ENCODE data around the gene GPRASP3.

Gene GPRASP3

GRCh38 chrX:102723456-102723855, 2.9 kb downstream of the GPRASP3 start:
- TF ChIP-seq ZNF274 (IDR thresholded peaks at IDR 0.05; ENCODE audit: low read depth, low read length), result no peak
- no peak overlapping the region for H3K4me3 ChIP-seq (ENCODE audit: low read length)

DNA sequence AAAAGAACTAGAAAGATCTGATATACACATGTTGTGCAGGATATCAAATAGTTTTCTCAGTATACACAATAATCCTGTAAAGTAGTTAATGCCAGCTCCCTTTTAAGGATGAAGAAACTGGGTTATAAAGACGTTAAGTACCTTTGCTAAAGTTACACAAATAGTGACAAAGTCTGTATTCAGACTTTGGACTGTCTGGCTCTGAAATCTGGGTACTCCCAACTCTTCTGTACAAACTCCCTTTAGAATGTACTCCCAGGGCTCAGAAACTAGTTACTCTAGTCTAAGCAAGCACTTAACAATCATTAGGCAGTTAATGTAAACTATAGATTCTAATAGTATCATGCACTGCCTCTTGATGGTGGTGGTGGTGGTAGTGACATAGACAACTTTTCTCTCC, 7.2 kb downstream of the GPRASP3 start:
- no peak overlapping the region for H3K4me3 ChIP-seq (ENCODE audit: low read length)
- no peak for TF ChIP-seq ZNF274 (IDR thresholded peaks at IDR 0.05; ENCODE audit: low read depth, low read length)

DNA sequence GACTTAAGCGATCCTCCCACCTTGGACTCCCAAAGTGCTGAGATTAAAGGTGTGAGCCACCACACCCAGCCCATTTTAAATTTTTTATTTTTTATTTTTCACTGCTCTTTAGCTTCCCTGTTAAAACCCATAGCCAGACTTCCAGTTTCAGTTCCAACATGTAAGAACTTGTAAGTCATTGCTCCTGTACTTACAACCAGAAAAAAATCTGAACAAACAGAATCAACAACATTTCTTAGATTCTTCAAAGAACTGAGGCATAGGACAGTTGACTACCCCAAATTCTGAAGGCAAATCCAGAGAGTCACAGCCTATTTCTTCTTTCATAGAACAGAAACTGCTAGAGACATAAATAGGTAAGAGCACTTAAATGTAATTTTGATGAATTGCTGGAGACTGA, 8.1 kb downstream of the GPRASP3 start:
- TF ChIP-seq ZNF274 (IDR thresholded peaks at IDR 0.05; ENCODE audit: low read depth, low read length), result no peak
- no peak overlapping the region for H3K4me3 ChIP-seq (ENCODE audit: low read length)

- no peak overlapping the region for H3K4me3 ChIP-seq (ENCODE audit: low read length)
- no peak for TF ChIP-seq ZNF274 (IDR thresholded peaks at IDR 0.05; ENCODE audit: low read depth, low read length)
These were observed 19.1 kb downstream of the GPRASP3 start for GRCh38 chrX:102739657-102740056.

DNA sequence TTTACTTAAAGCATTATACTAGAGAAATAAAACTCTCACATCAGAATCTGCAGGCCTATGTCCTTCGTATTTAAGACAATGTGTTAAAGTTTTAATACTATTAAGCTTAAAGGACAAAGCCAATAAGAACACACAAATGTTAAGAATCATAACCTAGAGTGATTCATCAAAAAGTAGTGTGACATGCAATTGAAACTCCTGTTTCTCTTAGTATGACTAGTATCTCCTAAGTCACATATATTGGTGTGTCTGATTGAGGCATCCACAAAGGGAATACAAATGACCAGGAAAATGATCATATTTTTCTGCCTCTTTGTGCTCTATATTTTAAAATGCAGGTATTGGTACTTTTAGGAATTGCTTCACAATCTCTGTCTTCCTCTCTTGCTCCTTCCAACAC, 23.8 kb downstream of the GPRASP3 start:
- H3K4me3 ChIP-seq (ENCODE audit: low read length), result no peak overlapping the region
- TF ChIP-seq ZNF274 (IDR thresholded peaks at IDR 0.05; ENCODE audit: low read depth, low read length), result no peak

DNA sequence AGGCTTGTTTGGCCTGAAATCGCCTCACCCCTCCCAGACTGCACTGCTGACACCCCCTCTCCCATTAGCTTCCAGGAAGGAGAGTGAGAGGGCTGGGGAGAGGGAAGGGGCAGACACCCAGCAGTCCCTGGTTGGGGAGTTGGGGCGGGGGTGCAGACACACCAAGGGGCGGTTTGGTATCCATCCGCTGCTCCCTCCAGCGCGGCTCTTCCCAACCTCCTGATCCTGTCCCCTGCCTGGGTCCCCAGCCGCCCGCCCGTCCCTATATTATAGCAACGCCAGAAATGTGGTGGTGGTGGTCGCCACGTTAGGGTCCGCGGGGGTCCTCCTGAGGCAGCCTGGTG, 24.9 kb downstream of the GPRASP3 start:
- H3K4me3 ChIP-seq (ENCODE audit: low read length), result no peak overlapping the region
- no peak for TF ChIP-seq ZNF274 (IDR thresholded peaks at IDR 0.05; ENCODE audit: low read depth, low read length)

- no peak for TF ChIP-seq ZNF274 (IDR thresholded peaks at IDR 0.05; ENCODE audit: low read depth, low read length)
- H3K4me3 ChIP-seq (ENCODE audit: low read length), result peak overlapping the region; percentile 10; the same call in 1 of the 2 replicates
These were observed 25.5 kb downstream of the GPRASP3 start for GRCh38 chrX:102745857-102746584.

DNA sequence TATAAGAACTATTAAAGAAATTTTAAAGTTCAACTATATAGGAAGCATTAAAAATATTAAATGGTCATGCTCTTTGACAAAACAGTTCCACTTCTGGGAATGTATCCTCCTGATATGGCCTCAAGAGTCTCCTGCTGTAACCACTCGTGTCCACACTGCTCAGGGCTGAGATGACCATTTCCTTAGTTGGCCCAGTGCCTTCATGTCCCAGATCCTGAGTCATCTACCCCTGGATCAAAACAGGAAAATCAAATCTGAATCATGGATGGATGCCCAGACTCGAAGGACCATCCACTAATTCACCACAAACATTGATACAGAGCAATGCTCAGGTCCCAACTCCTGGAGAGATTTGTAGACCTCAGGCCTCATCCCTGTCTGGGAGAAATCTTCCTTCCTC, 44.7 kb downstream of the GPRASP3 start:
- H3K4me3 ChIP-seq (ENCODE audit: low read length), result no peak overlapping the region
- TF ChIP-seq ZNF274 (IDR thresholded peaks at IDR 0.05; ENCODE audit: low read depth, low read length), result no peak

DNA sequence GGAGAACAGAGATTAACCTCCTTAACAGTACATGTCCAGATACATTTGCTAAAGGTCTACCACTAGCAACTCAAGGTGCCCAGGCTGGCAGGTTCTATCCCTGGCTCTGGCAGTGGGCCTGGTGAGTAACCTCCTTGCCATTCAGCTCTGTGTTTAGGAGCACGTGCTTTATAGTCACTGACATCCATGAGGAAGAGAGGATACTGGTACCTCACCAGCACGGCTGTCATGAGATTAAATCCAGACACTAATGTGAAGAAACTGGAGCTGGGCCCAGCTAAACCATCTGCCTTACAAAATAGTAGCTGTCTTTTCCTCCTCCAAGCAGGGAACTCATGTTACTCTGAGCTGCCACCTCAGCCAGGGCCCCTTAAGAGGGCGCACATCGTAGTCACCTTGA, 45.3 kb downstream of the GPRASP3 start:
- no peak overlapping the region for H3K4me3 ChIP-seq (ENCODE audit: low read length)
- no peak for TF ChIP-seq ZNF274 (IDR thresholded peaks at IDR 0.05; ENCODE audit: low read depth, low read length)

DNA sequence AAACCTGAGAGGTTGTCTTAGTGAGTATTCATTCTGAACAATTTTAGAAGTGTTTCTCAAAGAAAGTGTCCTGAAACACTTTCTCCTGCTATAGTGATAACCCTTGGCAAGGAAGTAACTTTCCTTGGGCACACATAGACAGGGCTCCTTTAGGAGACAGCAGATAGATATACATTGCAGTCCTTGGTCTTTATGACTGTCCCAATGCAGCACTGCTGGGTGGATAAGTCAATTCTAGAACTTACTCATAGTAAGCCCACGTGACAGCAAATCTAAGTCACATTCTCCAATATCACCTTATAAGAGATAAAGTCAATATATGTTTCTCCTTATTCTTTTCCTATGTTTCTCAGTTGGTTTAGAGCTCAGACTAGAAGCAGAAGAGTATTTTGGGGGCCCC, 46.7 kb downstream of the GPRASP3 start:
- TF ChIP-seq ZNF274 (IDR thresholded peaks at IDR 0.05; ENCODE audit: low read depth, low read length), result no peak
- no peak overlapping the region for H3K4me3 ChIP-seq (ENCODE audit: low read length)

DNA sequence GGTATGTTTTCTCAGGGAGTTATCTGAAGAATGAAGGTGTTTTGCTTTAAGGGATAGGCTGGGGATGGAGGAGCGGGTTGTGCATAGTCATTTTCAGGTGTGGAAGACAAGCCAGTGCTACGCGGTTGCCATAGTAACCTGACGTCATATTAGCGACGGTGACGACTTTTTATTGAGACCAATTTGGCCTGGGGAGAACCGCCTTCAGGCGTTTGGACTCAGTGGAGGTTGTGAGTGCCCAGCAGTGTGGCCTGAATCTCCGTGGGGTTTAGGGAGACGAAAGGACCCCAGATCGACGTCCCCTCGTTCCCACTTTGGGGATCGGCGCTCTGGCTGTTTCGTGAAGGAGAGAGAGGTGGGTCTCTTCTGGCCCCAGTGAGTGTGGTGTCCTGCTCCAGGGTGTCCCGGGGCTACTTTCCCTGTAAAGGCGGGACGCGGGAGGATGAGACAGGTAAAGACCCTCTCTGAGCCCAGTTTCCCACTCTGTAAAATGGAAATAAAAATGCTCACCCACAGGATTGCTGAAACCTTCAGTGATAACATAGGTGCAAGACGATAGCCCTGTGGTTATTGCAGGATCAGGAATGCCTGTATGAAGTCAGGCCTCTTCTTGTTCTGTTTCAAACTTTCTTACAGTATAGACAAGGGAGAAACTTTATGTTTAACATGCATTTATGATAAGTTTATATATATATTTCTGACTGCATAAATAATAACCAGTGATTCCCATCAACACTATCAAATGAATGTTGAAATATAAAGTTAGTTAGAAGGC, 48.6 kb downstream of the GPRASP3 start:
- TF ChIP-seq ZNF274 (IDR thresholded peaks at IDR 0.05; ENCODE audit: low read depth, low read length), result no peak
- peak overlapping the region; percentile 84 for H3K4me3 ChIP-seq (ENCODE audit: low read length)
